ENCODE data around the gene SOX18. TPM values are rescaled to one million over a fixed set of nuclear protein-coding genes. Genes with fewer than 3 reads are reported as not detected.

SOX18 gene
- total and polyA plus RNA-seq, 2 donors from 2014 or later = 36.5 to 56.7 TPM

GRCh38 chr20:64003960-64004725 is 45.3 kb downstream of the SOX18 start:
- intact Hi-C loops (cut with DNase I) = no loop called here
- no peak overlapping the region for H3K27ac ChIP-seq (ENCODE audit: low read depth in 2 of 2, low read length in 2 of 2)
- no peak overlapping the region for H3K9ac ChIP-seq (ENCODE audit: low read length in 3 of 3)
- no peaks in the 10 kb centered on the region for H3K9me3 ChIP-seq (ENCODE audit: control insufficient read depth in 2 of 3, insufficient read depth in 1 of 3, low read length in 3 of 3)
- peaks cover 5 to 41% (median 29%) of the 10 kb centered on the region in 3 donors for H3K36me3 ChIP-seq (ENCODE audit: control insufficient read depth in 2 of 3, insufficient read depth in 3 of 3, low read length in 3 of 3)
- H3K27me3 ChIP-seq (ENCODE audit: control insufficient read depth, insufficient read depth, low read length) = no peaks in the 10 kb centered on the region
- DNase-seq (peak in 4 of 5 donors; percentile 54 to 74 (median 66)), FAIRE-seq (no peak)
- no peak overlapping the region for H3K4me3 ChIP-seq (ENCODE audit: low read length in 3 of 3)
- no peak for TF ChIP-seq CTCF (IDR thresholded peaks at IDR 0.05; ENCODE audit: borderline replicate concordance, extremely low read depth, insufficient read depth)
- peaks cover 0 to 8% (median 0%) of the 10 kb centered on the region in 3 donors for H3K4me1 ChIP-seq (ENCODE audit: control insufficient read depth in 2 of 3, insufficient read depth in 2 of 3, low read depth in 1 of 3, low read length in 3 of 3)

GRCh38 chr20:64001607-64002011 is 47.8 kb downstream of the SOX18 start:
- Histone ChIP-seq H3K9me3 (ENCODE audit: control insufficient read depth in 2 of 3, insufficient read depth in 1 of 3, low read length in 3 of 3) (no peaks in the 10 kb centered on the region), H3K27me3 (ENCODE audit: control insufficient read depth, insufficient read depth, low read length) (no peaks in the 10 kb centered on the region), H3K4me1 (ENCODE audit: control insufficient read depth in 2 of 3, insufficient read depth in 2 of 3, low read depth in 1 of 3, low read length in 3 of 3) (peaks cover 0 to 4% (median 0%) of the 10 kb centered on the region in 3 donors), H3K27ac (ENCODE audit: low read depth in 2 of 2, low read length in 2 of 2) (no peak overlapping the region), H3K9ac (ENCODE audit: low read length in 3 of 3) (no peak overlapping the region), H3K36me3 (ENCODE audit: control insufficient read depth in 2 of 3, insufficient read depth in 3 of 3, low read length in 3 of 3) (peaks cover 2 to 50% (median 25%) of the 10 kb centered on the region in 3 donors), H3K4me3 (ENCODE audit: low read length in 3 of 3) (no peak overlapping the region)
- intact Hi-C loops (cut with DNase I) = no loop called here
- DNase-seq = no peak
- FAIRE-seq = no peak
- TF ChIP-seq CTCF (IDR thresholded peaks at IDR 0.05; ENCODE audit: borderline replicate concordance, extremely low read depth, insufficient read depth) = no peak

GRCh38 chr20:64000906-64001305 is 48.5 kb downstream of the SOX18 start:
- H3K4me3 ChIP-seq (ENCODE audit: low read length in 3 of 3) = no peak overlapping the region
- no peak for DNase-seq
- H3K9ac ChIP-seq (ENCODE audit: low read length in 3 of 3) = no peak overlapping the region
- peaks cover 0 to 4% (median 0%) of the 10 kb centered on the region in 3 donors for H3K4me1 ChIP-seq (ENCODE audit: control insufficient read depth in 2 of 3, insufficient read depth in 2 of 3, low read depth in 1 of 3, low read length in 3 of 3)
- H3K9me3 ChIP-seq (ENCODE audit: control insufficient read depth in 2 of 3, insufficient read depth in 1 of 3, low read length in 3 of 3) = no peaks in the 10 kb centered on the region
- no peak for FAIRE-seq
- H3K36me3 ChIP-seq (ENCODE audit: control insufficient read depth in 2 of 3, insufficient read depth in 3 of 3, low read length in 3 of 3) = peaks cover 2 to 56% (median 25%) of the 10 kb centered on the region in 3 donors
- TF ChIP-seq CTCF (IDR thresholded peaks at IDR 0.05; ENCODE audit: borderline replicate concordance, extremely low read depth, insufficient read depth) = no peak
- intact Hi-C loops (cut with DNase I) = no loop called here
- no peak overlapping the region for H3K27ac ChIP-seq (ENCODE audit: low read depth in 2 of 2, low read length in 2 of 2)
- no peaks in the 10 kb centered on the region for H3K27me3 ChIP-seq (ENCODE audit: control insufficient read depth, insufficient read depth, low read length)

Small RNA genes lying within 50 kb of the gene (microRNA-seq; reads per million reads assigned to microRNA genes)
- not detected for gene MIR6813

Other genes with a start within 250 kb of the SOX18 start
- 24.0 TPM for gene ZBTB46, start 218.4 kb downstream of the SOX18 start, total RNA-seq
- gene ZBTB46, start 218.4 kb downstream of the SOX18 start, polyA plus RNA-seq (ENCODE audit: insufficient read depth, low read depth, low replicate concordance) = 4.5 TPM
- not detected for gene ABHD16B, start 188.1 kb downstream of the SOX18 start, total RNA-seq
- not detected for gene ABHD16B, start 188.1 kb downstream of the SOX18 start, polyA plus RNA-seq (ENCODE audit: insufficient read depth, low read depth, low replicate concordance)
- 78.0 TPM for gene TPD52L2, start 184.4 kb downstream of the SOX18 start, total RNA-seq
- 73.1 TPM for gene TPD52L2, start 184.4 kb downstream of the SOX18 start, polyA plus RNA-seq (ENCODE audit: insufficient read depth, low read depth, low replicate concordance)
- gene DNAJC5, start 154.5 kb downstream of the SOX18 start, total RNA-seq = 52.3 TPM
- 24.4 TPM for gene DNAJC5, start 154.5 kb downstream of the SOX18 start, polyA plus RNA-seq (ENCODE audit: insufficient read depth, low read depth, low replicate concordance)
- gene UCKL1, start 93.2 kb downstream of the SOX18 start, total RNA-seq = 39.8 TPM
- 39.3 TPM for gene UCKL1, start 93.2 kb downstream of the SOX18 start, polyA plus RNA-seq (ENCODE audit: insufficient read depth, low read depth, low replicate concordance)
- 19.2 TPM for gene ZNF512B, start 79.7 kb downstream of the SOX18 start, total RNA-seq
- 8.6 TPM for gene ZNF512B, start 79.7 kb downstream of the SOX18 start, polyA plus RNA-seq (ENCODE audit: insufficient read depth, low read depth, low replicate concordance)
- 7.9 TPM for gene SAMD10, start 70.0 kb downstream of the SOX18 start, total RNA-seq
- 8.5 TPM for gene SAMD10, start 70.0 kb downstream of the SOX18 start, polyA plus RNA-seq (ENCODE audit: insufficient read depth, low read depth, low replicate concordance)
- 73.3 TPM for gene PRPF6, start 68.5 kb downstream of the SOX18 start, total RNA-seq
- gene PRPF6, start 68.5 kb downstream of the SOX18 start, polyA plus RNA-seq (ENCODE audit: insufficient read depth, low read depth, low replicate concordance) = 51.3 TPM
- gene C20orf204, start 13.5 kb downstream of the SOX18 start, total RNA-seq = 2.4 TPM
- 0.75 TPM for gene C20orf204, start 13.5 kb downstream of the SOX18 start, polyA plus RNA-seq (ENCODE audit: insufficient read depth, low read depth, low replicate concordance)
- gene TCEA2, start 13.6 kb upstream of the SOX18 start, total RNA-seq = 53.8 TPM
- 90.9 TPM for gene TCEA2, start 13.6 kb upstream of the SOX18 start, polyA plus RNA-seq (ENCODE audit: insufficient read depth, low read depth, low replicate concordance)
- gene RGS19, start 29.9 kb upstream of the SOX18 start, total RNA-seq = 20.2 TPM
- 6.8 TPM for gene RGS19, start 29.9 kb upstream of the SOX18 start, polyA plus RNA-seq (ENCODE audit: insufficient read depth, low read depth, low replicate concordance)
- gene OPRL1, start 30.4 kb upstream of the SOX18 start, total RNA-seq = 1.2 TPM
- gene OPRL1, start 30.4 kb upstream of the SOX18 start, polyA plus RNA-seq (ENCODE audit: insufficient read depth, low read depth, low replicate concordance) = 0.39 TPM
- 0.31 TPM for gene LKAAEAR1, start 34.8 kb upstream of the SOX18 start, total RNA-seq
- gene LKAAEAR1, start 34.8 kb upstream of the SOX18 start, polyA plus RNA-seq (ENCODE audit: insufficient read depth, low read depth, low replicate concordance) = not detected
- not detected for gene NPBWR2, start 57.9 kb upstream of the SOX18 start, total RNA-seq
- gene NPBWR2, start 57.9 kb upstream of the SOX18 start, polyA plus RNA-seq (ENCODE audit: insufficient read depth, low read depth, low replicate concordance) = not detected
- not detected for gene MYT1, start 114.8 kb upstream of the SOX18 start, total RNA-seq
- gene MYT1, start 114.8 kb upstream of the SOX18 start, polyA plus RNA-seq (ENCODE audit: insufficient read depth, low read depth, low replicate concordance) = not detected
- 53.8 TPM for gene PCMTD2, start 206.1 kb upstream of the SOX18 start, total RNA-seq
- 25.0 TPM for gene PCMTD2, start 206.1 kb upstream of the SOX18 start, polyA plus RNA-seq (ENCODE audit: insufficient read depth, low read depth, low replicate concordance)

Measured in kidney (tissue), 14 donors.